Natural killer cell (primary cell): ENCODE results near the gene WNK4. TPM values are rescaled to one million over a fixed set of nuclear protein-coding genes. Genes with fewer than 3 reads are reported as not detected.

Source experiments
- ATAC-seq, 3 donors: fragments of 150-1000 bp in 2 of 3; fragments of 200-7000 bp in 1 of 3; cut with Tn5 transposase; 1 replicate in 1 of 3; 2 replicates in 2 of 3; pipeline ENCODE4 v1.10.0; 2021; ENCODE audit warnings: mild to moderate bottlenecking in 2 of 3, moderate library complexity in 2 of 3
- DNase-seq, 2 donors: peaks; one replicate each; pipeline versions ENCODE4 v3.0.0 to v3.0.0-alpha.2; 2013 to 2021; ENCODE audit warnings: mixed read lengths in 1 of 2
- H3K27ac ChIP-seq: one replicate; pipeline ENCODE4 v1.5.1; 2013; ENCODE audit warnings: mild to moderate bottlenecking, low read length
- H3K27me3 ChIP-seq: one replicate; pipeline ENCODE4 v1.6.1; 2013; ENCODE audit warnings: low read length; ENCODE audit not compliant: control insufficient read depth, insufficient read depth
- H3K36me3 ChIP-seq: one replicate; pipeline ENCODE4 v1.6.1; 2013; ENCODE audit warnings: low read length; ENCODE audit not compliant: control insufficient read depth, insufficient read depth
- H3K4me1 ChIP-seq: one replicate; pipeline ENCODE4 v1.6.1; 2013; ENCODE audit warnings: low read length; ENCODE audit not compliant: control insufficient read depth, insufficient read depth
- H3K4me3 ChIP-seq: one replicate; pipeline ENCODE4 v1.5.1; 2013; ENCODE audit warnings: low read length
- H3K9me3 ChIP-seq: one replicate; pipeline ENCODE4 v1.6.1; 2013; ENCODE audit warnings: low read length; ENCODE audit not compliant: control insufficient read depth, insufficient read depth
- H3K27ac Mint-ChIP-seq, 2 donors: one replicate each; pipeline ENCODE4 v1.8.0; 2022; ENCODE audit warnings: mild to moderate bottlenecking in 2 of 2, mixed read lengths in 2 of 2, moderate library complexity in 1 of 2
- H3K27me3 Mint-ChIP-seq, 2 donors: one replicate each; pipeline ENCODE4 v1.8.0; 2022; ENCODE audit warnings: low read depth in 2 of 2, mixed read lengths in 2 of 2
- H3K36me3 Mint-ChIP-seq: one replicate; pipeline ENCODE4 v1.8.0; 2022; ENCODE audit warnings: mixed read lengths
- H3K4me1 Mint-ChIP-seq, 2 donors: one replicate each; pipeline ENCODE4 v1.8.0; 2022; ENCODE audit warnings: mixed read lengths in 2 of 2
- H3K4me3 Mint-ChIP-seq: one replicate; pipeline ENCODE4 v1.8.0; 2022; ENCODE audit warnings: mild to moderate bottlenecking, moderate library complexity, mixed read lengths
- H3K9me3 Mint-ChIP-seq, 2 donors: one replicate each; pipeline ENCODE4 v1.8.0; 2022; ENCODE audit warnings: mixed read lengths in 2 of 2
- CTCF ChIP-seq: fragments of 200-600 bp; IDR thresholded peaks from one replicate; pipeline ENCODE4 v1.8.0; 2022; ENCODE audit warnings: antibody characterized with exemption
- WGBS: methylation state at CpG from one replicate; pipeline ENCODE4 v1.1.7; 2013; ENCODE audit warnings: missing lambda C conversion rate; ENCODE audit not compliant: insufficient coverage; 5-methylcytosine and 5-hydroxymethylcytosine counted together
- intact Hi-C: fragments of 100-400 bp; cut with micrococcal nuclease; formaldehyde crosslinking; loops from one replicate; pipeline ENCODE4 v1.14.2; 2022
- total RNA-seq, 4 donors: library from RNA; stranded (reverse); fragments of 120-200 nt in 1 of 4; gene quantifications; one replicate each; pipeline versions ENCODE4 v1.2.3 to v1.2.4, GENCODE V29; 2013 to 2022

Gene WNK4
- total RNA-seq, 3 donors from 2014 or later (not counting 1 experiment from before 2014, with no cell fraction given) = 0.09 to 0.13 TPM; not detected in 1

GRCh38 chr17:42792545-42792944 is 12.1 kb downstream of the WNK4 start:
- DNase-seq (no peak), ATAC-seq (no peak)
- no peaks in the 10 kb centered on the region for H3K9me3 ChIP-seq
- peaks cover 3% of the 10 kb centered on the region for H3K4me1 ChIP-seq
- no peaks in the 10 kb centered on the region for H3K9me3 Mint-ChIP-seq
- intact Hi-C loops = no loop called here
- H3K36me3 ChIP-seq = no peaks in the 10 kb centered on the region
- peaks cover 3 to 26% of the 10 kb centered on the region in 2 donors for H3K4me1 Mint-ChIP-seq
- H3K27me3 ChIP-seq = peaks cover 1% of the 10 kb centered on the region
- no peak overlapping the region for H3K27ac ChIP-seq
- H3K4me3 ChIP-seq = no peak overlapping the region
- no peak overlapping the region for H3K4me3 Mint-ChIP-seq
- 81% methylated on average over 5 of the region's 5 CpGs for WGBS
- no peak for TF ChIP-seq CTCF
- H3K27ac Mint-ChIP-seq = no peak overlapping the region
- H3K27me3 Mint-ChIP-seq = peaks cover 8 to 24% of the 10 kb centered on the region in 2 donors
- H3K36me3 Mint-ChIP-seq = no peaks in the 10 kb centered on the region

- H3K4me3 Mint-ChIP-seq = no peak overlapping the region
- H3K36me3 ChIP-seq = no peaks in the 10 kb centered on the region
- H3K36me3 Mint-ChIP-seq = no peaks in the 10 kb centered on the region
- H3K27me3 Mint-ChIP-seq = peaks cover 0 to 11% of the 10 kb centered on the region in 2 donors
- H3K9me3 ChIP-seq = no peaks in the 10 kb centered on the region
- H3K4me1 Mint-ChIP-seq = peaks cover 18 to 37% of the 10 kb centered on the region in 2 donors
- H3K9me3 Mint-ChIP-seq = no peaks in the 10 kb centered on the region
- 29% methylated on average over 3 of the region's 4 CpGs for WGBS
- H3K4me3 ChIP-seq = no peak overlapping the region
- no peak for TF ChIP-seq CTCF
- ATAC-seq (no peak), DNase-seq (no peak)
- H3K4me1 ChIP-seq = peaks cover 19% of the 10 kb centered on the region
- intact Hi-C loops = no loop called here
- no peak overlapping the region for H3K27ac Mint-ChIP-seq
- H3K27ac ChIP-seq = no peak overlapping the region
- no peaks in the 10 kb centered on the region for H3K27me3 ChIP-seq
These were observed 14.7 kb downstream of the WNK4 start for GRCh38 chr17:42795061-42795460.

DNA sequence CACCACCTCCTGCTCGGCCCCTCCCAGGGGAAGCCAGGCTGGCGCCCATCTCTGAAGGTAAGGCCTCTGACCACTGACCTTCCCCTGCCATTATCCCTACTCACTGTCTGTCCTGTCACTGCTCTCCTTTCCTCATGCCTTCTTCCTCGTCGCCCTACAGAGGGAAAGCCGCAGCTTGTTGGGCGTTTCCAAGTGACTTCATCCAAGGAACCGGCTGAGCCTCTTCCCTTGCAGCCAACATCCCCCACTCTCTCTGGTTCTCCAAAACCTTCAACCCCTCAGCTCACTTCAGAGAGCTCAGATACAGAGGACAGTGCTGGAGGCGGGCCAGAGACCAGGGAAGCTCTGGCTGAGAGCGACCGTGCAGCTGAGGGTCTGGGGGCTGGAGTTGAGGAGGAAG is 15.1 kb downstream of the WNK4 start:
- Mint-ChIP-seq H3K9me3 (no peaks in the 10 kb centered on the region), H3K36me3 (no peaks in the 10 kb centered on the region), H3K27ac (no peak overlapping the region), H3K27me3 (peaks cover 0 to 7% of the 10 kb centered on the region in 2 donors), H3K4me1 (peaks cover 18 to 37% of the 10 kb centered on the region in 2 donors), H3K4me3 (no peak overlapping the region)
- DNase-seq (no peak), ATAC-seq (no peak)
- peaks cover 19% of the 10 kb centered on the region for H3K4me1 ChIP-seq
- no peak overlapping the region for H3K4me3 ChIP-seq
- no peaks in the 10 kb centered on the region for H3K9me3 ChIP-seq
- 94% methylated on average over 10 of the region's 10 CpGs for WGBS
- no peaks in the 10 kb centered on the region for H3K36me3 ChIP-seq
- no peak overlapping the region for H3K27ac ChIP-seq
- H3K27me3 ChIP-seq = no peaks in the 10 kb centered on the region
- intact Hi-C loops = no loop called here
- no peak for TF ChIP-seq CTCF

DNA sequence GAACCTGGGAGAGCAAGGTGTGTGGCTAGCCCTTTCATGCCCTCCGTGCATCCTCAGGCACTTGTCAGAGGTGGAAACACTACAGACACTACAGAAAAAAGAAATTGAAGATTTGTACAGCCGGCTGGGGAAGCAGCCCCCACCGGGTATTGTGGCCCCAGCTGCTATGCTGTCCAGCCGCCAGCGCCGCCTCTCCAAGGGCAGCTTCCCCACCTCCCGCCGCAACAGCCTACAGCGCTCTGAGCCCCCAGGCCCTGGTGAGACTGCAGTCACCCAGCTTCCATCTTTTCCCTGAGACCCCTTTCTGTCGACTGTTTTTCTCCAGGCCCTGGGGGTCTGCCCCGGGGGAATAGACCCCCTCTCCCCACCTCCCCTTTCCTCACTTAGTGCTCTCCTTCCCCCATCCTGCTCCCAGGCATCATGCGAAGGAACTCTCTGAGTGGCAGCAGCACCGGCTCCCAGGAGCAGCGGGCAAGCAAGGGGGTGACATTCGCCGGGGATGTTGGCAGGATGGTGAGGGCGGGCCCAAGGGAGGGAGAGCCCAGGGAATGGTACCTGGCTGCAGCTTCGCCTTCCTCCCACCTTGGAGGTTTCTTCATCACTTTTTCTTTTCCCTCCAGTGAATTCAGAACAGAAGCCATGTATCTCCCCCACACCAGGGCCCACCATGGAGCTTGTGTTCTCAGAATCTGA is 15.8 kb downstream of the WNK4 start:
- no peaks in the 10 kb centered on the region for H3K9me3 Mint-ChIP-seq
- ATAC-seq (no peak), DNase-seq (no peak)
- H3K27ac Mint-ChIP-seq = no peak overlapping the region
- H3K27me3 Mint-ChIP-seq = peaks cover 0 to 3% of the 10 kb centered on the region in 2 donors
- H3K4me3 ChIP-seq = no peak overlapping the region
- TF ChIP-seq CTCF = no peak
- H3K9me3 ChIP-seq = no peaks in the 10 kb centered on the region
- no peak overlapping the region for H3K27ac ChIP-seq
- no peaks in the 10 kb centered on the region for H3K27me3 ChIP-seq
- intact Hi-C loops = no loop called here
- H3K36me3 Mint-ChIP-seq = no peaks in the 10 kb centered on the region
- peaks cover 18 to 37% of the 10 kb centered on the region in 2 donors for H3K4me1 Mint-ChIP-seq
- WGBS = 98% methylated on average over 18 of the region's 18 CpGs
- H3K4me3 Mint-ChIP-seq = no peak overlapping the region
- peaks cover 19% of the 10 kb centered on the region for H3K4me1 ChIP-seq
- H3K36me3 ChIP-seq = no peaks in the 10 kb centered on the region
